DOHH2 (cell line): ENCODE results near the gene CXCL16.

Experiments used
- CTCF ChIP-seq: fragments of 200-600 bp; sonication (generic); IDR thresholded peaks from one replicate; pipeline ENCODE4 v1.5.1; 2014; ENCODE audit warnings: antibody characterized with exemption, mild to moderate bottlenecking, low read depth, low read length; ENCODE audit not compliant: poor library complexity, severe bottlenecking
- EZH2phosphoT487 ChIP-seq: fragments of 200-600 bp; sonication (generic); IDR thresholded peaks from 2 replicates; pipeline ENCODE4 v1.6.1; 2017; ENCODE audit warnings: borderline replicate concordance, mild to moderate bottlenecking, antibody characterized with exemption, low read length, moderate library complexity, mixed read lengths

DNA sequence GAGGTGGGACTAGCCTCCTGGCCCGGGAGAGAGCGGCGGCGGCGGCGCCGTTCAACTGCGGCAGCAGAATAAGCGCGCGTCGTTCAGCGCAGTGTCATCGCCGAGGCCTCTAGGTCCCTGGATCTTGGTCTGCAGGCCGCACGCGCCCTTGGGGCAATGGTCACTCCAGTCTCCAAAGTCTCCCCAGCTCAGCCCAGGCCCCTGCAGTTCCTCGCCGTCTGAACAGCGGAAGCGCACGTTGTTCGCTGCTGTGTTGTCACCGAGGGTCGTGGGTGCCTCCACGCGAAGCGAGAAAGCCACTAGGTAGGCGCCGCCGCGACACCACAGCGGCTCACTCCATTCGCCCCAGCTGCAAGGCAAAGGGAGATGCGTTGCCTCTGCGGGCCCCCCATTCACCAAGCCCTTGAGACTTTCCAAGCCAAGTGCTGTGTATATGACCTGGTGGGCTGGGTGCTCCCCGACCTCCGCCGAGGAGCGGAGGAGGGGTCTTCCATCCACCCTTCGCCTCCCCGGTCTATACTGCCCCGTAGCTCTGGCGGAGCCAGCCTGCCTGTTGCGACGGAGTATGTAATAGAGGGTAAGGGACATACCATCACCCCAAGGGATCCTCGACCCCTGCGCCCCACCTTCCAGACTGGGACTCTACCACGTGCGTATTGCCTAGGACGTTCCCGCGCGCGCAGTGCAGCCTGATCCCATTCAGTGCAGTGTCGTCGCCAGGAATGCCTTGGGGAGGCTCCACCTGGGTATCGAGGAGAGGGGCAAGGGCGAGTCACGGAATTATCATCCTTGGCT, 45.8 kb upstream of the CXCL16 start:
- no peak for TF ChIP-seq CTCF
- no peak for TF ChIP-seq EZH2phosphoT487
